H1 (cell line): ENCODE data around the gene RPA3. TPM values are rescaled to one million over a fixed set of nuclear protein-coding genes. Genes with fewer than 3 reads are reported as not detected.

Experiments used
- CTCF ChIA-PET: fragments of 300-600 bp; sonication (Branson Sonifier 250); formaldehyde crosslinking; loops from one replicate; lab custom pipeline; 2021; ENCODE audit not compliant: partially characterized antibody; lab: Charles Lee
- POLR2A ChIA-PET: fragments of 300-600 bp; sonication (Branson Sonifier 250); formaldehyde crosslinking; loops from one replicate; lab custom pipeline; 2021; ENCODE audit warnings: inconsistent platforms; ENCODE audit not compliant: partially characterized antibody; lab: Charles Lee
- DNase-seq, 2 experiments: peaks; one replicate each; pipeline versions ENCODE4 v3.0.0 to v3.0.0-alpha.2; 2010 to 2022; ENCODE audit warnings: low spot score in 2 of 2, low read depth in 1 of 2, mixed read lengths in 1 of 2
- FAIRE-seq: peaks from 2 replicates; lab custom pipeline; 2011; peaks lifted over from hg19 to GRCh38; lab: Jason Lieb, UNC
- H2AFZ ChIP-seq: 2 replicates; pipeline ENCODE4 v1.8.1; 2012; ENCODE audit warnings: low read length, inconsistent platforms
- H2AK5ac ChIP-seq: 2 replicates; pipeline ENCODE4 v1.6.1; 2013; ENCODE audit warnings: low read depth, low read length
- H2BK120ac ChIP-seq: replicated peaks from 2 replicates; pipeline ENCODE3; 2013; ENCODE audit warnings: low read depth, low read length, inconsistent platforms
- H2BK12ac ChIP-seq: 2 replicates; pipeline ENCODE4 v1.6.1; 2013; ENCODE audit warnings: low read depth, low read length
- H2BK15ac ChIP-seq: 2 replicates; pipeline ENCODE4 v1.6.1; 2013; ENCODE audit warnings: low read length
- H2BK20ac ChIP-seq: 2 replicates; pipeline ENCODE4 v1.6.1; 2013; ENCODE audit warnings: low read length
- H2BK5ac ChIP-seq: 2 replicates; pipeline ENCODE4 v1.6.1; 2013; ENCODE audit warnings: low read depth, low read length
- H3K14ac ChIP-seq: 2 replicates; pipeline ENCODE4 v1.6.1; 2013; ENCODE audit warnings: inconsistent platforms; ENCODE audit not compliant: insufficient read length
- H3K18ac ChIP-seq: 2 replicates; pipeline ENCODE4 v1.6.1; 2013; ENCODE audit warnings: low read length; ENCODE audit errors: extremely low read depth
- H3K23ac ChIP-seq: 2 replicates; pipeline ENCODE4 v1.6.1; 2013; ENCODE audit warnings: inconsistent platforms; ENCODE audit not compliant: insufficient read length
- H3K23me2 ChIP-seq: 2 replicates; pipeline ENCODE4 v1.6.1; 2013; ENCODE audit warnings: low read depth, low read length
- H3K27ac ChIP-seq: 2 replicates; pipeline ENCODE4 v1.6.1; 2011; ENCODE audit warnings: low read depth, low read length, inconsistent platforms
- H3K27me3 ChIP-seq, 4 experiments: replicated peaks in 1 of 4; 1 replicate in 1 of 4; 2 replicates in 3 of 4; pipeline versions ENCODE4 v1.6.1 to v1.8.1; 2011 to 2013; ENCODE audit warnings: low read length in 3 of 4, mild to moderate bottlenecking in 3 of 4, inconsistent platforms in 2 of 4, mixed read lengths in 2 of 4, moderate library complexity in 1 of 4; ENCODE audit not compliant: control insufficient read depth in 3 of 4, insufficient read depth in 3 of 4; ENCODE audit errors: extremely low read depth in 1 of 4
- H3K36me3 ChIP-seq, 4 experiments: 2 replicates each; pipeline versions ENCODE4 v1.6.1 to v1.8.1; 2011 to 2013; ENCODE audit warnings: mild to moderate bottlenecking in 4 of 4, low read length in 3 of 4, moderate library complexity in 2 of 4, control low read depth in 1 of 4, inconsistent platforms in 1 of 4; ENCODE audit not compliant: insufficient read depth in 4 of 4, control insufficient read depth in 2 of 4
- H3K4ac ChIP-seq: replicated peaks from 2 replicates; pipeline ENCODE3; 2013; ENCODE audit warnings: low read length, low read depth, mixed read lengths, inconsistent platforms; ENCODE audit not compliant: insufficient read length
- H3K4me1 ChIP-seq, 4 experiments: replicated peaks in 1 of 4; 1 replicate in 1 of 4; 2 replicates in 3 of 4; pipeline versions ENCODE4 v1.6.1 to v1.8.1; 2011 to 2013; ENCODE audit warnings: low read length in 3 of 4, inconsistent platforms in 2 of 4, mixed read lengths in 1 of 4; ENCODE audit not compliant: insufficient read depth in 4 of 4, control insufficient read depth in 3 of 4
- H3K4me2 ChIP-seq, 2 experiments: 2 replicates each; pipeline versions ENCODE4 v1.6.1 to v1.8.1; 2011 to 2013; ENCODE audit warnings: low read depth in 2 of 2, low read length in 2 of 2, control low read depth in 1 of 2, inconsistent platforms in 1 of 2, mild to moderate bottlenecking in 1 of 2; ENCODE audit not compliant: insufficient read depth in 1 of 2
- H3K4me3 ChIP-seq, 4 experiments: fragments of 200-600, 300-600 bp in 1 of 4; sonication (generic), shearing (Covaris generic), sonication (Bioruptor Twin) in 1 of 4; 2 replicates each; pipeline versions ENCODE4 v1.5.1 to v1.8.1; 2011 to 2016; ENCODE audit warnings: low read length in 4 of 4, low read depth in 3 of 4, control low read depth in 2 of 4, inconsistent platforms in 2 of 4, mild to moderate bottlenecking in 2 of 4, mixed read lengths in 1 of 4, moderate library complexity in 1 of 4; ENCODE audit not compliant: insufficient read depth in 2 of 4; ENCODE audit errors: extremely low read depth in 1 of 4
- H3K56ac ChIP-seq: replicated peaks from 2 replicates; pipeline ENCODE3; 2013; ENCODE audit warnings: low read depth, mild to moderate bottlenecking, mixed read lengths, low read length, inconsistent platforms; ENCODE audit not compliant: insufficient read length
- H3K79me1 ChIP-seq: 2 replicates; pipeline ENCODE4 v1.6.1; 2013; ENCODE audit warnings: low read depth, low read length, control low read depth
- H3K79me2 ChIP-seq, 2 experiments: 2 replicates each; pipeline versions ENCODE4 v1.6.1 to v1.8.1; 2012 to 2013; ENCODE audit warnings: low read length in 2 of 2, mild to moderate bottlenecking in 2 of 2, inconsistent platforms in 1 of 2; ENCODE audit not compliant: insufficient read depth in 2 of 2, control insufficient read depth in 1 of 2
- H3K9ac ChIP-seq, 4 experiments: replicated peaks in 1 of 4; 1 replicate in 1 of 4; 2 replicates in 3 of 4; pipeline versions ENCODE4 v1.6.1 to v1.8.1; 2011 to 2013; ENCODE audit warnings: low read depth in 3 of 4, low read length in 3 of 4, control low read depth in 2 of 4, mild to moderate bottlenecking in 2 of 4, moderate library complexity in 2 of 4, inconsistent platforms in 1 of 4; ENCODE audit errors: extremely low read depth in 1 of 4
- H3K9me3 ChIP-seq, 2 experiments: 2 replicates each; pipeline versions ENCODE4 v1.6.1 to v1.8.1; 2012 to 2013; ENCODE audit warnings: mild to moderate bottlenecking in 2 of 2, moderate library complexity in 2 of 2, control low read depth in 1 of 2, inconsistent platforms in 1 of 2, low read depth in 1 of 2, low read length in 1 of 2, mixed read lengths in 1 of 2; ENCODE audit not compliant: insufficient read depth in 2 of 2
- H4K20me1 ChIP-seq, 2 experiments: replicated peaks in 1 of 2; 2 replicates each; pipeline versions ENCODE3 to v1.8.1; 2011 to 2013; ENCODE audit warnings: inconsistent platforms in 2 of 2, low read length in 2 of 2, mild to moderate bottlenecking in 1 of 2; ENCODE audit not compliant: insufficient read depth in 2 of 2, control insufficient read depth in 1 of 2
- H4K5ac ChIP-seq: 2 replicates; pipeline ENCODE4 v1.6.1; 2013; ENCODE audit warnings: low read length, low read depth, mixed read lengths, inconsistent platforms; ENCODE audit not compliant: insufficient read length
- H4K8ac ChIP-seq: 2 replicates; pipeline ENCODE4 v1.8.0; 2013; ENCODE audit warnings: mild to moderate bottlenecking, moderate library complexity, low read length, inconsistent platforms; ENCODE audit not compliant: insufficient read depth; ENCODE audit errors: extremely low read depth
- H4K91ac ChIP-seq: replicated peaks from 2 replicates; pipeline ENCODE3; 2013; ENCODE audit warnings: low read length, mixed read lengths, inconsistent platforms; ENCODE audit not compliant: insufficient read length
- CHD1 ChIP-seq: IDR thresholded peaks from 2 replicates; pipeline ENCODE4 v1.6.1; 2012; ENCODE audit warnings: low read depth, low read length, improper control_type of control experiment
- JUND ChIP-seq: IDR thresholded peaks from 2 replicates; pipeline ENCODE4 v1.6.1; 2011; ENCODE audit warnings: mild to moderate bottlenecking, improper control_type of control experiment, low read length
- KDM5A ChIP-seq: fragments of 200-600 bp; IDR thresholded peaks from 2 replicates; pipeline ENCODE4 v1.7.1; 2012; ENCODE audit warnings: mild to moderate bottlenecking, low read length, inconsistent platforms, mixed read lengths
- POLR2A ChIP-seq, 2 experiments: IDR thresholded peaks; 1 replicate in 1 of 2; 2 replicates in 1 of 2; pipeline ENCODE4 v1.6.1; 2011; ENCODE audit warnings: low read depth in 2 of 2, low read length in 2 of 2, mild to moderate bottlenecking in 2 of 2; ENCODE audit errors: control extremely low read depth in 1 of 2
- SP4 ChIP-seq: IDR thresholded peaks from 2 replicates; pipeline ENCODE4 v1.6.1; 2012; ENCODE audit warnings: low read length, inconsistent platforms
- USF2 ChIP-seq: IDR thresholded peaks from 2 replicates; pipeline ENCODE4 v1.6.1; 2011; ENCODE audit warnings: low read length, improper control_type of control experiment
- WGBS, 2 experiments: shearing (Covaris generic) in 1 of 2; methylation state at CpG; one replicate each; pipeline versions ENCODE4 v1.1.6 to v1.1.7; 2013 to 2015; ENCODE audit warnings: low lambda C conversion rate in 2 of 2, mixed read lengths in 2 of 2, inconsistent platforms in 1 of 2, low coverage in 1 of 2, missing lambda C conversion rate in 1 of 2; ENCODE audit not compliant: insufficient replicate concordance in 2 of 2, insufficient coverage in 1 of 2, insufficient read length in 1 of 2; ENCODE audit errors: extremely low coverage in 1 of 2, missing lambda C conversion rate in 1 of 2; 5-methylcytosine and 5-hydroxymethylcytosine counted together
- long read RNA-seq, 2 experiments: library from RNA in 1 of 2; library from capped mRNA in 1 of 2; stranded (forward); transcript quantifications; one replicate each; pipeline ENCODE4 v2.0.0, GENCODE V29; 2021; ENCODE audit warnings: inconsistent platforms in 1 of 2
- polyA minus RNA-seq, 3 experiments: library from RNA; depleted of rRNA, polyadenylated mRNA; stranded (reverse); fragments of >200 nt; gene quantifications; 1 replicate in 2 of 3; 2 replicates in 1 of 3; pipeline ENCODE4 v1.2.3, GENCODE V29; 2011
- polyA plus RNA-seq, 7 experiments: library from polyadenylated mRNA; depleted of rRNA in 3 of 7; stranded (reverse) in 5 of 7; unstranded in 2 of 7; fragments of >200 nt in 5 of 7; fragments of 200-250 nt in 2 of 7; gene quantifications; 1 replicate in 5 of 7; 2 replicates in 1 of 7; 4 replicates in 1 of 7; pipeline versions ENCODE4 v1.2.1 to v1.2.3, GENCODE V29; 2011 to 2013; ENCODE audit warnings: missing spikeins in 2 of 7, mixed read lengths in 2 of 7
- total RNA-seq: library from RNA; stranded (reverse); fragmentation: NEBNext Ultra II Directional; extraction: Animal tissue kit (Norgen Biotek cat#: 25700); gene quantifications from 2 replicates; pipeline ENCODE4 v1.2.1, GENCODE V29; 2021

RPA3 gene
- total RNA-seq: 105 and 106 TPM in 2 replicates
- polyA plus RNA-seq (2011; rRNA removed): 41.6 and 60.2 TPM in 2 replicates
- polyA plus RNA-seq (2011; cell fraction: cytosol; rRNA removed): 70.3 TPM
- 9.3 TPM for polyA plus RNA-seq (2011; cell fraction: nucleus; rRNA removed)
- 84.2 to 96.8 TPM (median 91.6 TPM) in 4 replicates for polyA plus RNA-seq (2012, experiment 1 of 2)
- 174 TPM for polyA plus RNA-seq (2012, experiment 2 of 2)
- 109 TPM for polyA plus RNA-seq (2013, experiment 1 of 2)
- polyA plus RNA-seq (2013, experiment 2 of 2): 104 TPM
- polyA minus RNA-seq (2011; rRNA and poly(A)+ RNA removed): 7.1 and 11.5 TPM in 2 replicates
- 13.4 TPM for polyA minus RNA-seq (2011; cell fraction: cytosol; rRNA and poly(A)+ RNA removed)
- polyA minus RNA-seq (2011; cell fraction: nucleus; rRNA and poly(A)+ RNA removed): 14.5 TPM
- long read RNA-seq, experiment 1, partial matches to known transcripts: 158 of 176 reads
- long read RNA-seq, experiment 1, other reads (novel, unspliced or antisense): 13 of 176 reads
- long read RNA-seq, experiment 2, partial matches to known transcripts: 5 of 8 reads
- long read RNA-seq, experiment 2, other reads (novel, unspliced or antisense): 3 of 8 reads

- Histone ChIP-seq H2AK5ac (no peak within 1 kb of the TSS), H2BK5ac (no peak within 1 kb of the TSS), H3K14ac (no peak within 1 kb of the TSS), H3K79me2 (no peaks in the 10 kb centered on the region), H3K56ac (no peak within 1 kb of the TSS), H4K20me1 (no peaks in the 10 kb centered on the region), H4K5ac (no peak within 1 kb of the TSS), H2BK20ac (no peak within 1 kb of the TSS), H3K18ac (no peak within 1 kb of the TSS), H3K27ac (no peak within 1 kb of the TSS), H3K23ac (no peak within 1 kb of the TSS), H3K4me1 (no peaks in the 10 kb centered on the region), H2BK15ac (no peak within 1 kb of the TSS), H2BK120ac (no peak within 1 kb of the TSS), H3K9ac (no peak within 1 kb of the TSS; a peak in 1 of 7 replicates), H3K9me3 (no peaks in the 10 kb centered on the region; a peak in 1 of 4 replicates), H3K4me3 (no peak within 1 kb of the TSS), H2AFZ (no peak within 1 kb of the TSS), H4K91ac (no peak within 1 kb of the TSS), H3K4me2 (no peak within 1 kb of the TSS), H3K36me3 (no peaks in the 10 kb centered on the region), H3K4ac (no peak within 1 kb of the TSS), H4K8ac (no peak within 1 kb of the TSS), H2BK12ac (no peak within 1 kb of the TSS), H3K79me1 (no peaks in the 10 kb centered on the region), H3K27me3 (no peaks in the 10 kb centered on the region), H3K23me2 (no peaks in the 10 kb centered on the region)
- 93% methylated on average over 1 of the region's 1 CpG; no CpG with 5 or more reads in 1 of the 2 experiments for WGBS, 2 experiments
- CTCF ChIA-PET: no interaction called here
- TF ChIP-seq KDM5A (no peak), USF2 (no peak), CHD1 (no peak), JUND (no peak), SP4 (no peak), POLR2A (IDR thresholded peaks at IDR 0.05; ENCODE audit: control extremely low read depth in 1 of 2, low read depth in 2 of 2, low read length in 2 of 2) (no peak)
- FAIRE-seq (no peak), DNase-seq (no peak)
- POLR2A ChIA-PET: no interaction called here
These were observed at the start of gene RPA3 for GRCh38 chr7:7718492-7718891. RPA3 (minus strand) TSS chr7:7718607; CDS start chr7:7640418, 78,189 bp downstream.
